Stimulated activated naive CD4-positive, alpha-beta T cell (primary cell): ENCODE data around the gene GSX1.

Experiments
- DNase-seq, 6 experiments: peaks; one replicate each; lab custom pipeline; 2025; lab: John Stamatoyannopoulos, UW

GSX1 gene

GRCh38 chr13:27833206-27833605, 40.9 kb downstream of the GSX1 start:
- DNase-seq: no peak

GRCh38 chr13:27834095-27834494, 41.8 kb downstream of the GSX1 start:
- no peak for DNase-seq

GRCh38 chr13:27835799-27836198, 43.5 kb downstream of the GSX1 start:
- DNase-seq: no peak

- DNase-seq: no peak
Measured at GRCh38 chr13:27839809-27840467, 47.7 kb downstream of the GSX1 start.

- no peak for DNase-seq
Measured at GRCh38 chr13:27842571-27842970, 50.3 kb downstream of the GSX1 start.
